GM12878 (cell line): ENCODE results near the gene PRRT4. TPM values are rescaled to one million over a fixed set of nuclear protein-coding genes. Genes with fewer than 3 reads are reported as not detected.

Experiments
- ATAC-seq: fragments of 200-7000 bp; cut with Tn5 transposase; 3 replicates; pipeline ENCODE4 v1.9.1; 2020; ENCODE audit warnings: mild to moderate bottlenecking, moderate library complexity
- BruUV-seq: library from RNA; stranded (reverse); fragments of 400-500 nt; replicated peaks from 2 replicates; lab custom pipeline; 2021; lab: Mats Ljungman, UMichigan
- CTCF ChIA-PET: fragments of 300-600 bp; sonication (Branson Sonifier 250); formaldehyde crosslinking; extraction: SDS; loops from one replicate; lab custom pipeline; 2021; ENCODE audit warnings: inconsistent platforms; lab: Yijun Ruan, JAX
- POLR2A ChIA-PET: fragments of 350-600 bp; formaldehyde crosslinking; extraction: SDS; loops from one replicate; lab custom pipeline; 2021; ENCODE audit warnings: inconsistent platforms; lab: Charles Lee
- RAD21 ChIA-PET: fragments of 300-600 bp; sonication (Branson Sonifier 250); formaldehyde crosslinking; loops from one replicate; lab custom pipeline; 2023; ENCODE audit warnings: antibody characterized with exemption; ENCODE audit not compliant: unreplicated experiment; lab: Charles Lee
- SMC1A ChIA-PET: fragments of 300-600 bp; sonication (Branson Sonifier 250); formaldehyde crosslinking; loops from one replicate; lab custom pipeline; 2023; ENCODE audit not compliant: unreplicated experiment, uncharacterized antibody; lab: Charles Lee
- DNase-seq: peaks from one replicate; pipeline ENCODE4 v3.0.0-alpha.2; 2011; ENCODE audit warnings: low read depth, low spot score
- FAIRE-seq: peaks from 3 replicates; lab custom pipeline; 2011; peaks lifted over from hg19 to GRCh38; lab: Jason Lieb, UNC
- H2AFZ ChIP-seq: 2 replicates; pipeline ENCODE4 v1.6.0; 2011; ENCODE audit warnings: low read depth, low read length, control low read depth; ENCODE audit not compliant: control insufficient read depth
- H3K27ac ChIP-seq: 2 replicates; pipeline ENCODE4 v1.5.1; 2011; ENCODE audit warnings: control low read depth; ENCODE audit not compliant: control insufficient read depth, insufficient read depth
- H3K27me3 ChIP-seq, 2 experiments: replicated peaks in 1 of 2; 2 replicates each; pipeline versions ENCODE4 v1.6.0 to v1.6.1; 2011; ENCODE audit warnings: low read length in 1 of 2; ENCODE audit not compliant: control insufficient read depth in 2 of 2, insufficient read depth in 2 of 2
- H3K36me3 ChIP-seq, 2 experiments: 2 replicates each; pipeline ENCODE4 v1.5.1; 2011; ENCODE audit warnings: low read length in 1 of 2; ENCODE audit not compliant: control insufficient read depth in 2 of 2, insufficient read depth in 2 of 2
- H3K4me1 ChIP-seq: 2 replicates; pipeline ENCODE4 v1.6.1; 2011; ENCODE audit warnings: mild to moderate bottlenecking, low read length, moderate library complexity, mixed read lengths; ENCODE audit not compliant: control insufficient read depth, insufficient read depth
- H3K4me2 ChIP-seq: 2 replicates; pipeline ENCODE4 v1.6.0; 2011; ENCODE audit warnings: control low read depth; ENCODE audit not compliant: control insufficient read depth, insufficient read depth
- H3K4me3 ChIP-seq: fragments of 200-600 bp; sonication (generic); 2 replicates; pipeline ENCODE4 v1.5.1; 2016
- H3K79me2 ChIP-seq: 2 replicates; pipeline ENCODE4 v1.6.0; 2011; ENCODE audit warnings: low read length; ENCODE audit not compliant: control insufficient read depth, insufficient read depth
- H3K9ac ChIP-seq: 2 replicates; pipeline ENCODE4 v1.8.0; 2011; ENCODE audit warnings: low read length, control low read depth, mixed read lengths; ENCODE audit not compliant: control insufficient read depth, insufficient read depth
- H3K9me3 ChIP-seq: replicated peaks from 3 replicates; pipeline ENCODE4 v1.5.1; 2011; ENCODE audit warnings: mild to moderate bottlenecking, low read length; ENCODE audit not compliant: control insufficient read depth, insufficient read depth
- H4K20me1 ChIP-seq: 2 replicates; pipeline ENCODE4 v1.6.0; 2011; ENCODE audit not compliant: control insufficient read depth, insufficient read depth
- CHD1 ChIP-seq: IDR thresholded peaks from 2 replicates; pipeline ENCODE4 v1.6.1; 2012; ENCODE audit warnings: low read depth, low read length, improper control_type of control experiment
- EP300 ChIP-seq, 2 experiments: fragments of 150-350 bp in 1 of 2; IDR thresholded peaks; 2 replicates each; pipeline ENCODE4 v1.6.1; 2011 to 2012; ENCODE audit warnings: low read depth in 2 of 2, low read length in 2 of 2, borderline replicate concordance in 1 of 2, improper control_type of control experiment in 1 of 2, inconsistent platforms in 1 of 2; ENCODE audit not compliant: control insufficient read depth in 1 of 2
- PAX5 ChIP-seq: IDR thresholded peaks from 2 replicates; pipeline ENCODE4 v1.6.1; 2011; ENCODE audit warnings: low read depth, low read length, borderline replicate concordance
- PAX8 ChIP-seq: fragments of 450-650 bp; IDR thresholded peaks from 2 replicates; pipeline ENCODE4 v1.6.1; 2017; ENCODE audit warnings: mild to moderate bottlenecking, moderate library complexity
- RAD21 ChIP-seq: IDR thresholded peaks from 2 replicates; pipeline ENCODE4 v1.6.1; 2011; ENCODE audit warnings: mild to moderate bottlenecking, low read depth, low read length, moderate library complexity; ENCODE audit not compliant: insufficient read depth
- SMAD5 ChIP-seq: IDR thresholded peaks from 2 replicates; pipeline ENCODE4 v1.6.1; 2016; ENCODE audit warnings: antibody characterized with exemption, low read depth
- SRF ChIP-seq, 2 experiments: IDR thresholded peaks; 2 replicates each; pipeline ENCODE4 v1.6.1; 2011; ENCODE audit warnings: low read depth in 2 of 2, low read length in 2 of 2, mild to moderate bottlenecking in 1 of 2, moderate library complexity in 1 of 2
- TARDBP ChIP-seq: IDR thresholded peaks from 2 replicates; pipeline ENCODE4 v1.6.1; 2016; ENCODE audit warnings: borderline replicate concordance
- ZBED1 ChIP-seq: IDR thresholded peaks from 2 replicates; pipeline ENCODE4 v1.6.1; 2016; ENCODE audit warnings: borderline replicate concordance
- ZNF274 ChIP-seq: IDR thresholded peaks from one replicate; pipeline ENCODE4 v1.8.0; 2011; ENCODE audit not compliant: insufficient read length, insufficient read depth
- ZNF622 ChIP-seq: fragments of 450-650 bp; IDR thresholded peaks from 2 replicates; pipeline ENCODE4 v1.6.1; 2017; ENCODE audit warnings: mild to moderate bottlenecking, inconsistent platforms
- WGBS: methylation state at CpG from one replicate; pipeline ENCODE4 v1.1.6; 2016; ENCODE audit warnings: low lambda C conversion rate; ENCODE audit not compliant: insufficient replicate concordance, insufficient coverage; ENCODE audit errors: missing lambda C conversion rate; 5-methylcytosine and 5-hydroxymethylcytosine counted together
- in situ Hi-C: fragments of 300-500 bp; cut with MboI; formaldehyde crosslinking; loops from 9 replicates; pipeline ENCODE4 v1.14.3; 2018; ENCODE audit warnings: mixed read lengths
- intact Hi-C: fragments of 100-400 bp; cut with micrococcal nuclease; formaldehyde crosslinking; loops from one replicate; pipeline ENCODE4 v1.14.2; 2022; ENCODE audit not compliant: unreplicated experiment
- polyA plus RNA-seq, 11 experiments: library from polyadenylated mRNA; depleted of rRNA in 4 of 11; unstranded in 6 of 11; stranded (reverse) in 5 of 11; fragments of >200 nt; fragmentation: Nextera tagmentation in 4 of 11; fragmentation: Illumina TruSeq in 1 of 11; extraction: Ambion mirVana in 4 of 11; extraction: Trizol in 1 of 11; gene quantifications; 1 replicate in 1 of 11; 2 replicates in 10 of 11; pipeline versions ENCODE4 v1.2.1 to v1.2.3, GENCODE V29; 2011 to 2016; ENCODE audit warnings: inconsistent platforms in 2 of 11, missing spikeins in 2 of 11, low read depth in 1 of 11
- total RNA-seq, 4 experiments: library from RNA; depleted of rRNA in 3 of 4; stranded (reverse); fragments of >200 nt in 3 of 4; fragmentation: Illumina TruSeq in 1 of 4; extraction: Trizol in 1 of 4; gene quantifications; 2 replicates each; pipeline versions ENCODE4 v1.2.1 to v1.2.3, GENCODE V29; 2013 to 2021
- TF ChIP-seq, protein P1 (sequence below): fragments of 450-650 bp; conservative IDR thresholded peaks from 2 replicates; pipeline ENCODE4 v1.6.1; 2017; ENCODE audit warnings: mild to moderate bottlenecking, moderate library complexity
- TF ChIP-seq, protein P2 (sequence below): fragments of 450-650 bp; IDR thresholded peaks from 2 replicates; pipeline ENCODE4 v1.6.1; 2017; ENCODE audit warnings: antibody characterized with exemption, mild to moderate bottlenecking, moderate library complexity
- TF ChIP-seq, protein P3 (sequence below): IDR thresholded peaks from 2 replicates; pipeline ENCODE4 v1.6.1; 2012; ENCODE audit warnings: mild to moderate bottlenecking, low read depth, low read length

The PRRT4 gene
- total and polyA plus RNA-seq, 10 of the 15 experiments (the other 5 are each of a cell fraction or from before 2014, with no cell fraction given), result not detected

DNA sequence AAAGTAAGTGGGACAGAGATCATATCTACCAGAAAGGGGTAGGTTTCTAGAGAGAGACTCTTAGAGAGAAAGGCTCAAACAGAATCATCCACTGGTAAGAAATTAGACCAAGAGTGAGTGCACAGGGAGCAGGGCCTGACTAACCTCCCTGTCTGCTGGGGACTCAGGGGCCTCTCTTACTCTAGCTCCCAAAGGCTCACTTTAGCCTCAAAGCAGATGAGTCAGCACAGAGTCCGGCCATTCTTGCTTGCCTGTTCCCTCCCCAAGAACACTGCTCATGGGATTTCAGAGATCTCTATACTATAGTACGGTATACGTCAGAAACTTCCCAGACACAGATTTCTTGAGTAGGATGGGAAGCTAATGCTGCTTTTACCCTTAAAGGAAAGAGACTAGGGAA, 50.5 kb downstream of the PRRT4 start:
- H3K27ac ChIP-seq, result no peak overlapping the region
- H3K27me3 ChIP-seq, result no peaks in the 10 kb centered on the region
- peaks cover 27 to 31% of the 10 kb centered on the region in 2 experiments; a peak in 3 of 4 replicates for H3K36me3 ChIP-seq
- H3K4me1 ChIP-seq, result no peaks in the 10 kb centered on the region
- no peak for ATAC-seq
- no peak overlapping the region for H3K4me3 ChIP-seq
- H3K79me2 ChIP-seq, result no peaks in the 10 kb centered on the region
- no TSS peak for BruUV-seq
- DNase-seq, result no peak
- WGBS, result 100% methylated on average over 3 of the region's 3 CpGs
- TF ChIP-seq EP300 (IDR thresholded peaks at IDR 0.05; ENCODE audit: borderline replicate concordance in 1 of 2, control insufficient read depth in 1 of 2, low read depth in 2 of 2, low read length in 2 of 2) (no peak), PAX8 (no peak), ZNF622 (no peak), PAX5 (no peak), RAD21 (no peak), TARDBP (no peak), SRF (IDR thresholded peaks at IDR 0.05; ENCODE audit: low read depth in 2 of 2, low read length in 2 of 2) (no peak), SMAD5 (no peak), CHD1 (no peak), ZNF274 (no peak), ZBED1 (no peak)
- TF ChIP-seq, protein P1, sequence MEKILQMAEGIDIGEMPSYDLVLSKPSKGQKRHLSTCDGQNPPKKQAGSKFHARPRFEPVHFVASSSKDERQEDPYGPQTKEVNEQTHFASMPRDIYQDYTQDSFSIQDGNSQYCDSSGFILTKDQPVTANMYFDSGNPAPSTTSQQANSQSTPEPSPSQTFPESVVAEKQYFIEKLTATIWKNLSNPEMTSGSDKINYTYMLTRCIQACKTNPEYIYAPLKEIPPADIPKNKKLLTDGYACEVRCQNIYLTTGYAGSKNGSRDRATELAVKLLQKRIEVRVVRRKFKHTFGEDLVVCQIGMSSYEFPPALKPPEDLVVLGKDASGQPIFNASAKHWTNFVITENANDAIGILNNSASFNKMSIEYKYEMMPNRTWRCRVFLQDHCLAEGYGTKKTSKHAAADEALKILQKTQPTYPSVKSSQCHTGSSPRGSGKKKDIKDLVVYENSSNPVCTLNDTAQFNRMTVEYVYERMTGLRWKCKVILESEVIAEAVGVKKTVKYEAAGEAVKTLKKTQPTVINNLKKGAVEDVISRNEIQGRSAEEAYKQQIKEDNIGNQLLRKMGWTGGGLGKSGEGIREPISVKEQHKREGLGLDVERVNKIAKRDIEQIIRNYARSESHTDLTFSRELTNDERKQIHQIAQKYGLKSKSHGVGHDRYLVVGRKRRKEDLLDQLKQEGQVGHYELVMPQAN, result no peak
- TF ChIP-seq, protein P2, sequence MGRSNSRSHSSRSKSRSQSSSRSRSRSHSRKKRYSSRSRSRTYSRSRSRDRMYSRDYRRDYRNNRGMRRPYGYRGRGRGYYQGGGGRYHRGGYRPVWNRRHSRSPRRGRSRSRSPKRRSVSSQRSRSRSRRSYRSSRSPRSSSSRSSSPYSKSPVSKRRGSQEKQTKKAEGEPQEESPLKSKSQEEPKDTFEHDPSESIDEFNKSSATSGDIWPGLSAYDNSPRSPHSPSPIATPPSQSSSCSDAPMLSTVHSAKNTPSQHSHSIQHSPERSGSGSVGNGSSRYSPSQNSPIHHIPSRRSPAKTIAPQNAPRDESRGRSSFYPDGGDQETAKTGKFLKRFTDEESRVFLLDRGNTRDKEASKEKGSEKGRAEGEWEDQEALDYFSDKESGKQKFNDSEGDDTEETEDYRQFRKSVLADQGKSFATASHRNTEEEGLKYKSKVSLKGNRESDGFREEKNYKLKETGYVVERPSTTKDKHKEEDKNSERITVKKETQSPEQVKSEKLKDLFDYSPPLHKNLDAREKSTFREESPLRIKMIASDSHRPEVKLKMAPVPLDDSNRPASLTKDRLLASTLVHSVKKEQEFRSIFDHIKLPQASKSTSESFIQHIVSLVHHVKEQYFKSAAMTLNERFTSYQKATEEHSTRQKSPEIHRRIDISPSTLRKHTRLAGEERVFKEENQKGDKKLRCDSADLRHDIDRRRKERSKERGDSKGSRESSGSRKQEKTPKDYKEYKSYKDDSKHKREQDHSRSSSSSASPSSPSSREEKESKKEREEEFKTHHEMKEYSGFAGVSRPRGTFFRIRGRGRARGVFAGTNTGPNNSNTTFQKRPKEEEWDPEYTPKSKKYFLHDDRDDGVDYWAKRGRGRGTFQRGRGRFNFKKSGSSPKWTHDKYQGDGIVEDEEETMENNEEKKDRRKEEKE, result no peak
- TF ChIP-seq, protein P3, sequence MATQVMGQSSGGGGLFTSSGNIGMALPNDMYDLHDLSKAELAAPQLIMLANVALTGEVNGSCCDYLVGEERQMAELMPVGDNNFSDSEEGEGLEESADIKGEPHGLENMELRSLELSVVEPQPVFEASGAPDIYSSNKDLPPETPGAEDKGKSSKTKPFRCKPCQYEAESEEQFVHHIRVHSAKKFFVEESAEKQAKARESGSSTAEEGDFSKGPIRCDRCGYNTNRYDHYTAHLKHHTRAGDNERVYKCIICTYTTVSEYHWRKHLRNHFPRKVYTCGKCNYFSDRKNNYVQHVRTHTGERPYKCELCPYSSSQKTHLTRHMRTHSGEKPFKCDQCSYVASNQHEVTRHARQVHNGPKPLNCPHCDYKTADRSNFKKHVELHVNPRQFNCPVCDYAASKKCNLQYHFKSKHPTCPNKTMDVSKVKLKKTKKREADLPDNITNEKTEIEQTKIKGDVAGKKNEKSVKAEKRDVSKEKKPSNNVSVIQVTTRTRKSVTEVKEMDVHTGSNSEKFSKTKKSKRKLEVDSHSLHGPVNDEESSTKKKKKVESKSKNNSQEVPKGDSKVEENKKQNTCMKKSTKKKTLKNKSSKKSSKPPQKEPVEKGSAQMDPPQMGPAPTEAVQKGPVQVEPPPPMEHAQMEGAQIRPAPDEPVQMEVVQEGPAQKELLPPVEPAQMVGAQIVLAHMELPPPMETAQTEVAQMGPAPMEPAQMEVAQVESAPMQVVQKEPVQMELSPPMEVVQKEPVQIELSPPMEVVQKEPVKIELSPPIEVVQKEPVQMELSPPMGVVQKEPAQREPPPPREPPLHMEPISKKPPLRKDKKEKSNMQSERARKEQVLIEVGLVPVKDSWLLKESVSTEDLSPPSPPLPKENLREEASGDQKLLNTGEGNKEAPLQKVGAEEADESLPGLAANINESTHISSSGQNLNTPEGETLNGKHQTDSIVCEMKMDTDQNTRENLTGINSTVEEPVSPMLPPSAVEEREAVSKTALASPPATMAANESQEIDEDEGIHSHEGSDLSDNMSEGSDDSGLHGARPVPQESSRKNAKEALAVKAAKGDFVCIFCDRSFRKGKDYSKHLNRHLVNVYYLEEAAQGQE, result no peak
- H2AFZ ChIP-seq, result no peak overlapping the region
- H4K20me1 ChIP-seq, result no peaks in the 10 kb centered on the region
- no peak for FAIRE-seq
- SMC1A ChIA-PET, result interaction anchor here (0.6 kb wide), 1 partner anchor 44 kb away, joined by 4 read pairs; no protein-coding TSS in a partner anchor
- H3K9me3 ChIP-seq, result no peaks in the 10 kb centered on the region
- RAD21 ChIA-PET, result no interaction called here
- POLR2A ChIA-PET, result no interaction called here
- H3K9ac ChIP-seq, result no peak overlapping the region
- H3K4me2 ChIP-seq, result no peak overlapping the region
- intact Hi-C loops, result no loop called here
- in situ Hi-C loops, result no loop called here
- CTCF ChIA-PET, result interaction anchor here (0.5 kb wide), 1 partner anchor 116 kb away, joined by 4 read pairs; no protein-coding TSS in a partner anchor
